ENCODE data around the gene SGMS1. TPM values are rescaled to one million over a fixed set of nuclear protein-coding genes. Genes with fewer than 3 reads are reported as not detected.
A peak's percentile ranks its signal among the peaks of the same experiment; 100 is the strongest.

SGMS1 gene
- total and polyA plus RNA-seq, 2 donors from 2014 or later = 13.6 to 100 TPM

- H3K4me3 ChIP-seq (ENCODE audit: low read length in 3 of 3) = no peak overlapping the region
- H3K9ac ChIP-seq (ENCODE audit: low read length in 3 of 3) = no peak overlapping the region
- no peaks in the 10 kb centered on the region for H3K36me3 ChIP-seq (ENCODE audit: control insufficient read depth in 2 of 3, insufficient read depth in 3 of 3, low read length in 3 of 3)
- no peak for FAIRE-seq
- TF ChIP-seq CTCF (IDR thresholded peaks at IDR 0.05; ENCODE audit: borderline replicate concordance, extremely low read depth, insufficient read depth) = no peak
- intact Hi-C loops (cut with DNase I) = no loop called here
- H3K4me1 ChIP-seq (ENCODE audit: control insufficient read depth in 2 of 3, insufficient read depth in 2 of 3, low read depth in 1 of 3, low read length in 3 of 3) = peaks cover 0 to 5% (median 0%) of the 10 kb centered on the region in 3 donors
- H3K27ac ChIP-seq (ENCODE audit: low read depth in 2 of 2, low read length in 2 of 2) = no peak overlapping the region
- no peak for DNase-seq
- H3K27me3 ChIP-seq (ENCODE audit: control insufficient read depth, insufficient read depth, low read length) = no peaks in the 10 kb centered on the region
- H3K9me3 ChIP-seq (ENCODE audit: control insufficient read depth in 2 of 3, insufficient read depth in 1 of 3, low read length in 3 of 3) = no peaks in the 10 kb centered on the region
Observed at GRCh38 chr10:50381642-50382041, 242.1 kb downstream of the SGMS1 start.

- no peak overlapping the region for H3K27ac ChIP-seq (ENCODE audit: low read depth in 2 of 2, low read length in 2 of 2)
- H3K9ac ChIP-seq (ENCODE audit: low read length in 3 of 3) = no peak overlapping the region
- no peaks in the 10 kb centered on the region for H3K36me3 ChIP-seq (ENCODE audit: control insufficient read depth in 2 of 3, insufficient read depth in 3 of 3, low read length in 3 of 3)
- H3K9me3 ChIP-seq (ENCODE audit: control insufficient read depth in 2 of 3, insufficient read depth in 1 of 3, low read length in 3 of 3) = no peaks in the 10 kb centered on the region
- H3K4me3 ChIP-seq (ENCODE audit: low read length in 3 of 3) = no peak overlapping the region
- TF ChIP-seq CTCF (IDR thresholded peaks at IDR 0.05; ENCODE audit: borderline replicate concordance, extremely low read depth, insufficient read depth) = no peak
- DNase-seq = no peak
- peaks cover 0 to 7% (median 2%) of the 10 kb centered on the region in 3 donors for H3K4me1 ChIP-seq (ENCODE audit: control insufficient read depth in 2 of 3, insufficient read depth in 2 of 3, low read depth in 1 of 3, low read length in 3 of 3)
- no peaks in the 10 kb centered on the region for H3K27me3 ChIP-seq (ENCODE audit: control insufficient read depth, insufficient read depth, low read length)
- intact Hi-C loops (cut with DNase I) = no loop called here
- FAIRE-seq = no peak
Observed at GRCh38 chr10:50379616-50380015, 244.1 kb downstream of the SGMS1 start.

GRCh38 chr10:50375745-50376144 is 248.0 kb downstream of the SGMS1 start:
- H3K9ac ChIP-seq (ENCODE audit: low read length in 3 of 3) = no peak overlapping the region
- peaks cover 0 to 5% (median 4%) of the 10 kb centered on the region in 3 donors for H3K4me1 ChIP-seq (ENCODE audit: control insufficient read depth in 2 of 3, insufficient read depth in 2 of 3, low read depth in 1 of 3, low read length in 3 of 3)
- H3K27me3 ChIP-seq (ENCODE audit: control insufficient read depth, insufficient read depth, low read length) = no peaks in the 10 kb centered on the region
- no peak for FAIRE-seq
- intact Hi-C loops (cut with DNase I) = no loop called here
- no peak for TF ChIP-seq CTCF (IDR thresholded peaks at IDR 0.05; ENCODE audit: borderline replicate concordance, extremely low read depth, insufficient read depth)
- H3K27ac ChIP-seq (ENCODE audit: low read depth in 2 of 2, low read length in 2 of 2) = no peak overlapping the region
- H3K9me3 ChIP-seq (ENCODE audit: control insufficient read depth in 2 of 3, insufficient read depth in 1 of 3, low read length in 3 of 3) = no peaks in the 10 kb centered on the region
- no peaks in the 10 kb centered on the region for H3K36me3 ChIP-seq (ENCODE audit: control insufficient read depth in 2 of 3, insufficient read depth in 3 of 3, low read length in 3 of 3)
- no peak overlapping the region for H3K4me3 ChIP-seq (ENCODE audit: low read length in 3 of 3)
- DNase-seq = no peak

DNA sequence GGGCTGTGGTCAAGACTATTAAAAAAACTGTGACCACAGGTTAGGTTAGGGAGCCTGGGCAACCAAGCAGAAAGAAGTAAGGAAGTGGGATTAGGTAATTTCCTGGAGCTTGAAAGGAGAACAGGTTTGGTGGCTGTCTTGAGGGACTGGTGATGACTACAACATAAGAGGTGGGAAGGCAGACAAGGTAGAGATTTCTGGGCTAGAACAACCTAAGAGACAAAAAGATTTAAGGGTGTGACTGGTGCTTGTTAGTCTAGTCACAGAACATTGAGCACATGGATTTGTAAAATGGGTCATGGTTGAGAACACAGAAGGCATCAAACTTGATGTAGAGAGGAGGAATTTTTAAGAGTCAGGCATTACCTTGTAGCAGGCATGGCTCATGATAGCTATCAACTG is 248.7 kb downstream of the SGMS1 start:
- intact Hi-C loops (cut with DNase I) = no loop called here

More for the DNA sequence above, 248.7 kb downstream of the SGMS1 start:
- Histone ChIP-seq H3K4me1 (ENCODE audit: control insufficient read depth in 2 of 3, insufficient read depth in 2 of 3, low read depth in 1 of 3, low read length in 3 of 3) (peaks cover 0 to 5% (median 4%) of the 10 kb centered on the region in 3 donors), H3K4me3 (ENCODE audit: low read length in 3 of 3) (no peak overlapping the region), H3K36me3 (ENCODE audit: control insufficient read depth in 2 of 3, insufficient read depth in 3 of 3, low read length in 3 of 3) (no peaks in the 10 kb centered on the region), H3K9ac (ENCODE audit: low read length in 3 of 3) (no peak overlapping the region), H3K27me3 (ENCODE audit: control insufficient read depth, insufficient read depth, low read length) (no peaks in the 10 kb centered on the region), H3K27ac (ENCODE audit: low read depth in 2 of 2, low read length in 2 of 2) (no peak overlapping the region), H3K9me3 (ENCODE audit: control insufficient read depth in 2 of 3, insufficient read depth in 1 of 3, low read length in 3 of 3) (no peaks in the 10 kb centered on the region)
- no peak for TF ChIP-seq CTCF (IDR thresholded peaks at IDR 0.05; ENCODE audit: borderline replicate concordance, extremely low read depth, insufficient read depth)
- DNase-seq = peak in 2 of 5 donors; percentile 62 to 64
- no peak for FAIRE-seq
